Erythroblast (primary cell): ENCODE measurements around the gene HOXD12.

Experiments used
- GATA1 ChIP-seq: IDR thresholded peaks from 2 replicates; pipeline ENCODE4 v1.6.1; 2011; ENCODE audit warnings: low read depth, mild to moderate bottlenecking, control low read depth, low read length, moderate library complexity
- POLR2A ChIP-seq: IDR thresholded peaks from 2 replicates; pipeline ENCODE4 v1.6.1; 2011; ENCODE audit warnings: mild to moderate bottlenecking, low read length

DNA sequence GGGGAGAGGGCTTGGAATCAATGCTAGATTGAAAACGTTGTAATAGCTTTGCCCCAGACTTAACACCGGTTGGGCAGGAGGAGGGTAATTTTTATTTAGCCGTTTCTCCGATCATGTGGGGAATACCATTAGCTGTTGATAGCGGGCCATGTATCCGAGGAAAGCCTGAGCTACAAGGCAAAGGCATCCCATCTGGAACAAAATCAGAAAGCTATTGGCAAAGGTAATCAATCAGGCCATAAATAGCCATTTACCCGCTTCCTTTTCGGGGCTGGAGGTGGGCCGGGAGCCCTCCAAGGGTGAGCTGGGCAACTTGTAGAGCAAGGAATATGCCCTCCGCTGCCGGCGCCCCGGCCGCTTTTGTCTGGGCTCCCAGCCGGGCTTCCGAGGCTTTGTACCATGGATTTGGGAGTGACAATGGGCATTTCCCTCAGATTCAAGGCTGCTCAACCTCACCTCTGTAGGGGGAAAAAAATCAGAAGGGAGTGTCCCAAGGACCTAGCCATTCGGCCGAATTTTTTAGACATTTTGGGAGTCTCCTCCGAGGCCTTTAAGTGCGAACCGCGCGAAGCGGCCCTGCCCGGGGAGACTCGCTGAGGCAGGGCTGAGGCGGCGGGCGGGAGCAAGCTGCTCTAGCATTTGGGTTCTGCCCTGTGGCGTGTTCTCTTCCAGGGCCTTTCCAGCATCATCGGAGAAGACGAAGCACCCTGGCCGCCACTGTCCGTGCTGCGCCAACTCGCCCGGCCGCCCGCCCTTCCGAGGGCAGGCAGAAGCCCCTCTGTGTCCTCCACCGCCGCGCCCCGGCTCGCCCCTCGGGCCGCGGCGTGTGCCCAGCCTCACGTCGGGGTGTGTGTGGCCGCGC, 21.8 kb downstream of the HOXD12 start:
- TF ChIP-seq POLR2A (no peak), GATA1 (no peak)
